PC-9 (cell line): ENCODE measurements around the gene PRCD. TPM values are rescaled to one million over a fixed set of nuclear protein-coding genes. Genes with fewer than 3 reads are reported as not detected.
"Not testable (repeated sequence)": the region's sequence is repeated elsewhere in the genome, so short reads cannot be mapped to it uniquely, and the experiment has no call there.

Source experiments
- BruUV-seq: library from RNA; stranded (reverse); fragments of 400-500 nt; replicated peaks from 2 replicates; lab custom pipeline; 2021; lab: Mats Ljungman, UMichigan
- CTCF ChIA-PET: fragments of 300-600 bp; sonication (Branson Sonifier 250); formaldehyde crosslinking; loops from one replicate; lab custom pipeline; 2022; ENCODE audit warnings: antibody characterized with exemption; lab: Charles Lee
- POLR2A ChIA-PET: fragments of 300-600 bp; sonication (Branson Sonifier 250); formaldehyde crosslinking; loops from one replicate; lab custom pipeline; 2022; ENCODE audit warnings: antibody characterized with exemption; ENCODE audit not compliant: unreplicated experiment; lab: Charles Lee
- DNase-seq, 2 experiments: peaks; one replicate each; pipeline versions ENCODE4 v3.0.0 to v3.0.0-alpha.2; 2015 to 2022; ENCODE audit warnings: mixed read lengths in 1 of 2
- H2AFZ ChIP-seq: fragments of 200-600 bp; sonication (generic); 2 replicates; pipeline ENCODE4 v1.8.1; 2017; ENCODE audit warnings: antibody characterized with exemption
- H3F3A ChIP-seq: fragments of 200-600 bp; sonication (generic); 2 replicates; pipeline ENCODE4 v1.8.1; 2017; ENCODE audit warnings: antibody characterized with exemption, mild to moderate bottlenecking, low read depth; ENCODE audit not compliant: insufficient read depth
- H3K27ac ChIP-seq: fragments of 200-600 bp; sonication (generic); 2 replicates; pipeline ENCODE4 v1.6.1; 2016; ENCODE audit warnings: mixed run types
- H3K27me3 ChIP-seq: fragments of 200-600 bp; sonication (generic); 2 replicates; pipeline ENCODE4 v1.6.1; 2016; ENCODE audit warnings: low read depth, mixed run types; ENCODE audit not compliant: insufficient read depth
- H3K36me3 ChIP-seq: fragments of 200-600 bp; sonication (generic); 2 replicates; pipeline ENCODE4 v1.6.1; 2016; ENCODE audit warnings: low read depth, mixed run types
- H3K4me1 ChIP-seq: fragments of 200-600 bp; sonication (generic); replicated peaks from 2 replicates; pipeline ENCODE4 v1.6.1; 2016; ENCODE audit warnings: mixed run types; ENCODE audit not compliant: insufficient read depth
- H3K4me2 ChIP-seq: fragments of 200-600 bp; sonication (generic); 2 replicates; pipeline ENCODE4 v1.6.1; 2017; ENCODE audit warnings: mixed run types
- H3K4me3 ChIP-seq: fragments of 200-600 bp; sonication (generic); 2 replicates; pipeline ENCODE4 v1.6.1; 2016; ENCODE audit warnings: mixed run types
- H3K79me2 ChIP-seq: fragments of 200-600 bp; sonication (generic); 2 replicates; pipeline ENCODE4 v1.6.1; 2017; ENCODE audit warnings: low read depth, mixed run types
- H3K9me2 ChIP-seq: fragments of 200-600 bp; sonication (generic); 2 replicates; pipeline ENCODE4 v1.8.1; 2017; ENCODE audit warnings: mild to moderate bottlenecking; ENCODE audit not compliant: insufficient read depth
- H3K9me3 ChIP-seq: fragments of 200-600 bp; sonication (generic); 2 replicates; pipeline ENCODE4 v1.8.1; 2016; ENCODE audit warnings: low read depth; ENCODE audit not compliant: insufficient read depth
- H4K20me1 ChIP-seq: fragments of 200-600 bp; sonication (generic); 2 replicates; pipeline ENCODE4 v1.8.1; 2017; ENCODE audit not compliant: insufficient read depth
- EZH2 ChIP-seq: fragments of 200-600 bp; sonication (generic); IDR thresholded peaks from 2 replicates; pipeline ENCODE4 v1.8.0; 2017; ENCODE audit warnings: antibody characterized with exemption, low read depth
- intact Hi-C: fragments of 100-400 bp; cut with micrococcal nuclease; formaldehyde crosslinking; loops from one replicate; pipeline ENCODE4 v1.10.0; 2022; ENCODE audit not compliant: unreplicated experiment
- total RNA-seq: library from RNA; stranded (reverse); gene quantifications from 2 replicates; pipeline ENCODE4 v1.2.3, GENCODE V29; 2021
- TF ChIP-seq, protein P1 (sequence below): fragments of 200-600 bp; sonication (generic); conservative IDR thresholded peaks from 2 replicates; pipeline ENCODE4 v1.6.1; 2017; ENCODE audit warnings: mixed run types, antibody characterized with exemption, mild to moderate bottlenecking, moderate library complexity

PRCD gene
- total RNA-seq, 1 experiment from 2014 or later, result 2.7 TPM

DNA sequence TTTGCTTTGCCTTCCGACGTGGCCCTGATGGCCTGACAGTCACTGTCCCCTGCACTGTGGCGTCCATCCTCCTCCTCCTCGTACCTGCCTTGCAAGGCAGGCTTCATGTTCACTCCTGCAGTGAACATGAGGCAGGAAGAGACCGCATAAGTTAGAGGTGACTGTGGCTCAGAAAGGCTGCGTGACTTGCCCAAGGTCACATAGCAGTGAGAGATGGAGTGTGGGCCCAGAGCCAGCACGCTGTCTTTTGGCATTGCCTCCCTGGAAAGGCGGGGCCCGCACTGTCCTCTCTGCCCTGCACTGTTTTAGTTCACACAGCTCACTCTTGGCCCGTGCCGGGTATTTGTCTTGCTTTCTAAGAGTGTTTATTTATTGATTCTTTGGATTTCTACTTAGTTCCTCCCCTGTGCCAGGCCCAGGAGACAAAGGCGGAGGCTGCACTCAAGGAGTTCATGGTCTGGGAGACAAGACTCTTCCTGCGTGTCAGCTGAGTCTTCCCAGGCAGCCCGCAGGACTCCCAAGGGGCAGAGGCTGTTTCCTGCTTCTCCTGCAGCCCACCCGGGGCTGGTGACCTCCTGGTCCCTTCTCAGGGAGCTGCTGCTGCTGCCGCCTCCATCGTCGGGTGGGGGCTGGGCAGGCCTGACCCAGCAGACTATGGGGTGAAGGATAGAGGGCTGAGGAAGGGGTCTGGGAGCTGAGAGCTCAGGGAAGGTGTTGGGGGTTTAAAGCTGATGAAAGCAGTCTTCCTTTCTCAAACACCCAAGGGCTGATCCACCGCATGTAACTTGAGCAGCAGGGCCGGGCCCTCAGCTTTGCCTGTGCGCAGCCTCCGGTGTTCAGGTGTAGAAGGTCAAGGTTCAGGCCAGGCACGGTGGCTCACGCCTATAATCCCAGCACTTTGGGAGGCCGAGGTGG is 15.0 kb upstream of the PRCD start:
- intact Hi-C loops, result loop anchor here (5.0 kb wide), 1 partner anchor 147 kb away; no protein-coding TSS in a partner anchor
- Histone ChIP-seq H3K9me3 (no peaks in the 10 kb centered on the region), H3K27me3 (no peaks in the 10 kb centered on the region), H3K79me2 (no peaks in the 10 kb centered on the region), H3K4me2 (no peak overlapping the region), H4K20me1 (no peaks in the 10 kb centered on the region), H3K9me2 (no peaks in the 10 kb centered on the region), H3K4me1 (peaks cover 9% of the 10 kb centered on the region), H3F3A (no peaks in the 10 kb centered on the region), H3K27ac (no peak overlapping the region), H3K4me3 (no peak overlapping the region), H2AFZ (no peak overlapping the region), H3K36me3 (no peaks in the 10 kb centered on the region)
- CTCF ChIA-PET, result interaction anchor here (0.7 to 1.6 kb wide), 2 partner anchors 61 to 99 kb away, joined by 6 to 8 read pairs; no protein-coding TSS in a partner anchor
- no peak for TF ChIP-seq EZH2
- TF ChIP-seq, protein P1, sequence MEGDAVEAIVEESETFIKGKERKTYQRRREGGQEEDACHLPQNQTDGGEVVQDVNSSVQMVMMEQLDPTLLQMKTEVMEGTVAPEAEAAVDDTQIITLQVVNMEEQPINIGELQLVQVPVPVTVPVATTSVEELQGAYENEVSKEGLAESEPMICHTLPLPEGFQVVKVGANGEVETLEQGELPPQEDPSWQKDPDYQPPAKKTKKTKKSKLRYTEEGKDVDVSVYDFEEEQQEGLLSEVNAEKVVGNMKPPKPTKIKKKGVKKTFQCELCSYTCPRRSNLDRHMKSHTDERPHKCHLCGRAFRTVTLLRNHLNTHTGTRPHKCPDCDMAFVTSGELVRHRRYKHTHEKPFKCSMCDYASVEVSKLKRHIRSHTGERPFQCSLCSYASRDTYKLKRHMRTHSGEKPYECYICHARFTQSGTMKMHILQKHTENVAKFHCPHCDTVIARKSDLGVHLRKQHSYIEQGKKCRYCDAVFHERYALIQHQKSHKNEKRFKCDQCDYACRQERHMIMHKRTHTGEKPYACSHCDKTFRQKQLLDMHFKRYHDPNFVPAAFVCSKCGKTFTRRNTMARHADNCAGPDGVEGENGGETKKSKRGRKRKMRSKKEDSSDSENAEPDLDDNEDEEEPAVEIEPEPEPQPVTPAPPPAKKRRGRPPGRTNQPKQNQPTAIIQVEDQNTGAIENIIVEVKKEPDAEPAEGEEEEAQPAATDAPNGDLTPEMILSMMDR, result no peak
- POLR2A ChIA-PET, result no interaction called here
- no TSS peak for BruUV-seq
- DNase-seq, result no peak

DNA sequence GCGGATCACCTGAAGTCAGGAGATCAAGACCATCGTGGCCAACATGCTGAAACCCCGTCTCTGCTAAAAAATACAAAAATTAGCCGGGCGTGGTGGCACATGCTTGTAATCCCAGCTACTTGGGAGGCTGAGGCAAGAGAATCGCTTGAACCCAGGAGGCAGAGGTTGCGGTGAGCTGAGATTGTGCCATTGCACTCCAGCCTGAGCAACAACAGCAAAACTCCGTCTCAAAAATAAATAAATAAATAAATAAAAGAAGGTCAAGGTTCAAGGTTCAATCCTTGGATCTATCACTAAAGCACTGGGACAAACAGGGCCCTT is 14.4 kb upstream of the PRCD start:
- H3K9me2 ChIP-seq, H2AFZ ChIP-seq, H3K79me2 ChIP-seq, DNase-seq, H3K27me3 ChIP-seq, BruUV-seq, H3K4me2 ChIP-seq, H3K9me3 ChIP-seq, H3K4me3 ChIP-seq, H3K36me3 ChIP-seq, H4K20me1 ChIP-seq, POLR2A ChIA-PET, H3K27ac ChIP-seq, H3F3A ChIP-seq: not testable (repeated sequence)
- intact Hi-C loops, result loop anchor here (5.0 kb wide), 1 partner anchor 147 kb away; no protein-coding TSS in a partner anchor
- H3K4me1 ChIP-seq, result peaks cover 15% of the 10 kb centered on the region
- CTCF ChIA-PET, result interaction anchor here (1.6 kb wide), 1 partner anchor 99 kb away, joined by 6 read pairs; no protein-coding TSS in a partner anchor

- H2AFZ ChIP-seq, H3K27me3 ChIP-seq, H3K4me2 ChIP-seq, BruUV-seq, H3K4me3 ChIP-seq, DNase-seq, H3K9me3 ChIP-seq, H3K36me3 ChIP-seq, CTCF ChIA-PET, H3K9me2 ChIP-seq, H3K79me2 ChIP-seq, H3K27ac ChIP-seq, H4K20me1 ChIP-seq, H3F3A ChIP-seq: not testable (repeated sequence)
- POLR2A ChIA-PET, result interaction anchor here (1.0 kb wide), 1 partner anchor 24 kb away, joined by 3 read pairs; no protein-coding TSS in a partner anchor
- intact Hi-C loops, result loop anchor here (1.0 to 5.0 kb wide), 2 partner anchors 30 to 145 kb away; no protein-coding TSS in a partner anchor
- H3K4me1 ChIP-seq, result peaks cover 25% of the 10 kb centered on the region
Observed at GRCh38 chr17:76527016-76527415, 12.8 kb upstream of the PRCD start.
